ENCODE measurements around the gene SNED1. TPM values are rescaled to one million over a fixed set of nuclear protein-coding genes. Genes with fewer than 3 reads are reported as not detected.
A peak's percentile ranks its signal among the peaks of the same experiment; 100 is the strongest.

The SNED1 gene
- total RNA-seq, 3 donors from 2014 or later = 27.1 to 46.9 (median 35.2) TPM

DNA sequence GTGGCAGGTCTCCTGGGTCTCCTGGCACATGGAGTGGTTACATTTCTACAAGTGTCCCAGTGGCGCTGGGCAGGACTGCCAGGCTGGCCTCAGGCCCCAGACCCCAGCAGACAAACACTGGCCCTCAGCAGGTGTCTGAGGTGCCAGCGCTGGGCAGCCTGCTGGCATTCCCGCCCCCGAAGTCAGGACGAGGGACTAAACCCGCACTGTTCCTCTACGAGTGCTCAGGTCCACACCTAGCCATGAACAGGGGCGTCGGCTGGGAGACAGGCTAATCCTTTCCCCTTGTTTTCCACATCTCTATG is 12.8 kb downstream of the SNED1 start:
- intact Hi-C loops (cut with DNase I; ENCODE audit: low total_unique reads) = no loop called here
- Histone ChIP-seq H3K4me3 (no peak overlapping the region), H3K27ac (peak overlapping the region in 1 of 2 donors; percentile 55), H3K4me1 (peaks cover 9 to 17% of the 10 kb centered on the region in 2 donors), H3K9me3 (no peaks in the 10 kb centered on the region), H3K27me3 (no peaks in the 10 kb centered on the region), H3K36me3 (no peaks in the 10 kb centered on the region)
- DNase-seq (ENCODE audit: low spot score in 2 of 2) = peak; percentile 16 to 36
- no peak for TF ChIP-seq POLR2AphosphoS5 (IDR thresholded peaks at IDR 0.05)
- TF ChIP-seq, protein P1, sequence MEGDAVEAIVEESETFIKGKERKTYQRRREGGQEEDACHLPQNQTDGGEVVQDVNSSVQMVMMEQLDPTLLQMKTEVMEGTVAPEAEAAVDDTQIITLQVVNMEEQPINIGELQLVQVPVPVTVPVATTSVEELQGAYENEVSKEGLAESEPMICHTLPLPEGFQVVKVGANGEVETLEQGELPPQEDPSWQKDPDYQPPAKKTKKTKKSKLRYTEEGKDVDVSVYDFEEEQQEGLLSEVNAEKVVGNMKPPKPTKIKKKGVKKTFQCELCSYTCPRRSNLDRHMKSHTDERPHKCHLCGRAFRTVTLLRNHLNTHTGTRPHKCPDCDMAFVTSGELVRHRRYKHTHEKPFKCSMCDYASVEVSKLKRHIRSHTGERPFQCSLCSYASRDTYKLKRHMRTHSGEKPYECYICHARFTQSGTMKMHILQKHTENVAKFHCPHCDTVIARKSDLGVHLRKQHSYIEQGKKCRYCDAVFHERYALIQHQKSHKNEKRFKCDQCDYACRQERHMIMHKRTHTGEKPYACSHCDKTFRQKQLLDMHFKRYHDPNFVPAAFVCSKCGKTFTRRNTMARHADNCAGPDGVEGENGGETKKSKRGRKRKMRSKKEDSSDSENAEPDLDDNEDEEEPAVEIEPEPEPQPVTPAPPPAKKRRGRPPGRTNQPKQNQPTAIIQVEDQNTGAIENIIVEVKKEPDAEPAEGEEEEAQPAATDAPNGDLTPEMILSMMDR (IDR thresholded peaks at IDR 0.05) = no peak
- TF ChIP-seq POLR2A (IDR thresholded peaks at IDR 0.05) = no peak

GRCh38 chr2:241011751-241012510 is 13.5 kb downstream of the SNED1 start:
- Histone ChIP-seq H3K9me3 (no peaks in the 10 kb centered on the region), H3K27ac (peak overlapping the region in 1 of 2 donors; percentile 55), H3K4me3 (no peak overlapping the region), H3K4me1 (peaks cover 9 to 17% of the 10 kb centered on the region in 2 donors), H3K27me3 (no peaks in the 10 kb centered on the region), H3K36me3 (no peaks in the 10 kb centered on the region)
- peak; percentile 14 to 40 for DNase-seq (ENCODE audit: low spot score in 2 of 2)
- intact Hi-C loops (cut with DNase I; ENCODE audit: low total_unique reads) = no loop called here
- TF ChIP-seq POLR2A (IDR thresholded peaks at IDR 0.05) (no peak), POLR2AphosphoS5 (IDR thresholded peaks at IDR 0.05) (no peak)
- TF ChIP-seq, protein P1 (IDR thresholded peaks at IDR 0.05) = no peak

- DNase-seq (ENCODE audit: low spot score in 2 of 2) = peak in 1 of 2 donors; percentile 13
- peaks cover 9 to 13% of the 10 kb centered on the region in 2 donors for H3K4me1 ChIP-seq
- H3K36me3 ChIP-seq = no peaks in the 10 kb centered on the region
- H3K27ac ChIP-seq = no peak overlapping the region
- no peak overlapping the region for H3K4me3 ChIP-seq
- TF ChIP-seq, protein P1 (IDR thresholded peaks at IDR 0.05) = no peak
- TF ChIP-seq POLR2A (IDR thresholded peaks at IDR 0.05) (no peak), POLR2AphosphoS5 (IDR thresholded peaks at IDR 0.05) (no peak)
- intact Hi-C loops (cut with DNase I; ENCODE audit: low total_unique reads) = no loop called here
- no peaks in the 10 kb centered on the region for H3K9me3 ChIP-seq
- H3K27me3 ChIP-seq = no peaks in the 10 kb centered on the region
Observed at GRCh38 chr2:241014224-241014623, 15.8 kb downstream of the SNED1 start.

GRCh38 chr2:241014764-241015163 is 16.3 kb downstream of the SNED1 start:
- DNase-seq (ENCODE audit: low spot score in 2 of 2) = peak in 1 of 2 donors; percentile 6
- TF ChIP-seq, protein P1 (IDR thresholded peaks at IDR 0.05) = no peak
- TF ChIP-seq POLR2A (IDR thresholded peaks at IDR 0.05) (no peak), POLR2AphosphoS5 (IDR thresholded peaks at IDR 0.05) (no peak)
- Histone ChIP-seq H3K36me3 (no peaks in the 10 kb centered on the region), H3K27me3 (no peaks in the 10 kb centered on the region), H3K27ac (no peak overlapping the region), H3K9me3 (no peaks in the 10 kb centered on the region), H3K4me3 (no peak overlapping the region), H3K4me1 (peaks cover 7 to 9% of the 10 kb centered on the region in 2 donors)
- intact Hi-C loops (cut with DNase I; ENCODE audit: low total_unique reads) = no loop called here

DNA sequence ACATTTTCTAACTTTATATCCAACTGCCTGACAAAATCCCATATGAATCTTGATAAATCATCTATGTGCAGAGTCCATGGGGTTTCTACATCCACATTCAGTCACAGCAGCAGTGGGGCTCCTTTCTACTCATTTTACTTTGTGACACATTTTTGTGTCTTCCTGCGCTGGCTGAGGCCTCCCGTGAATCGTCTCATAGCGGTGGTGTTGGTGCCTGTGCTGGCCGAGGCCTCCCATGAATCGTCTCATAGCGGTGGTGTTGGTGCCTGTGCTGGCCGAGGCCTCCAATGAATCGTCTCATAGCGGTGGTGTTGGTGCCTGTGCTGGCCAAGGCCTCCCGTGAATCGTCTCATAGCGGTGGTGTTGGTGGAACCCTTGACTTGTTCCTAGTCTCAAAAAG is 17.0 kb downstream of the SNED1 start:
- TF ChIP-seq, protein P1 (IDR thresholded peaks at IDR 0.05) = no peak
- no peak for TF ChIP-seq POLR2A (IDR thresholded peaks at IDR 0.05)
- no peak for TF ChIP-seq POLR2AphosphoS5 (IDR thresholded peaks at IDR 0.05)
- DNase-seq (ENCODE audit: low spot score in 2 of 2) = peak in 1 of 2 donors; percentile 5
- H3K27ac ChIP-seq = no peak overlapping the region
- no peaks in the 10 kb centered on the region for H3K36me3 ChIP-seq
- no peak overlapping the region for H3K4me3 ChIP-seq
- H3K9me3 ChIP-seq = no peaks in the 10 kb centered on the region
- intact Hi-C loops (cut with DNase I; ENCODE audit: low total_unique reads) = no loop called here
- no peaks in the 10 kb centered on the region for H3K27me3 ChIP-seq
- peaks cover under 1 to 4% of the 10 kb centered on the region in 2 donors for H3K4me1 ChIP-seq

Measured in breast epithelium (tissue), 4 donors.